ENCODE results near the gene MYH1. TPM values are rescaled to one million over a fixed set of nuclear protein-coding genes. Genes with fewer than 3 reads are reported as not detected.

The MYH1 gene
- total and polyA plus RNA-seq, 2 experiments from 2014 or later, result not detected

DNA sequence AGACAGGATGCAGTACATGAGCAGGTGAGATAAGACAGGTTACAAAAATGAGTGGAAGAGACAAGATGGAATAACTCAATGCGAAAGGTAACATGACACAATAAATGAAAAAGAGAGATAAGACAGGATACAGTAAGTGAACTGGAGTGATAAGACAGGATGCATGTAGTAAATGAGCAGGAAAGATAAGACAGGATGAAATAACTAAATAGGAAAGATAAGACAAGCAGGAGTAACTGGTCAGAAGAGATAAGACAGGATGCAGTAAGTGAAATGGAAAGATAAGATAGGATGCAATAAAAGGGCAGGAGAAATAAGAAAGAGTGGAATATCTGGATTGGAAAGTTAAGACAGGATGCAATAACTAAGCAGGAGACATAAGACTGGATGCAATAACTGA lies 40.6 kb downstream of the MYH1 start:
- DNase-seq (ENCODE audit: low spot score), result no peak
- TF ChIP-seq STAT1 (IDR thresholded peaks at IDR 0.05; ENCODE audit: unreplicated experiment) (no peak), ZNF114 (CRISPR knock-in tag; IDR thresholded peaks at IDR 0.05) (no peak), CREB1 (CRISPR knock-in tag; IDR thresholded peaks at IDR 0.05; ENCODE audit: low read depth) (no peak), JUNB (IDR thresholded peaks at IDR 0.05; ENCODE audit: unreplicated experiment) (no peak), ZNF462 (CRISPR knock-in tag; IDR thresholded peaks at IDR 0.05) (no peak), NANOG (IDR thresholded peaks at IDR 0.05; ENCODE audit: borderline replicate concordance) (no peak), ZNF331 (CRISPR knock-in tag; IDR thresholded peaks at IDR 0.05; ENCODE audit: low read depth) (no peak), EZH2 (IDR thresholded peaks at IDR 0.05; ENCODE audit: low read depth, unreplicated experiment) (no peak), ETS1 (IDR thresholded peaks at IDR 0.05) (no peak), POLR2AphosphoS5 (IDR thresholded peaks at IDR 0.05; ENCODE audit: low read depth) (no peak), EZH2phosphoT487 (IDR thresholded peaks at IDR 0.05; ENCODE audit: unreplicated experiment) (no peak)
- TF ChIP-seq, protein P1, sequence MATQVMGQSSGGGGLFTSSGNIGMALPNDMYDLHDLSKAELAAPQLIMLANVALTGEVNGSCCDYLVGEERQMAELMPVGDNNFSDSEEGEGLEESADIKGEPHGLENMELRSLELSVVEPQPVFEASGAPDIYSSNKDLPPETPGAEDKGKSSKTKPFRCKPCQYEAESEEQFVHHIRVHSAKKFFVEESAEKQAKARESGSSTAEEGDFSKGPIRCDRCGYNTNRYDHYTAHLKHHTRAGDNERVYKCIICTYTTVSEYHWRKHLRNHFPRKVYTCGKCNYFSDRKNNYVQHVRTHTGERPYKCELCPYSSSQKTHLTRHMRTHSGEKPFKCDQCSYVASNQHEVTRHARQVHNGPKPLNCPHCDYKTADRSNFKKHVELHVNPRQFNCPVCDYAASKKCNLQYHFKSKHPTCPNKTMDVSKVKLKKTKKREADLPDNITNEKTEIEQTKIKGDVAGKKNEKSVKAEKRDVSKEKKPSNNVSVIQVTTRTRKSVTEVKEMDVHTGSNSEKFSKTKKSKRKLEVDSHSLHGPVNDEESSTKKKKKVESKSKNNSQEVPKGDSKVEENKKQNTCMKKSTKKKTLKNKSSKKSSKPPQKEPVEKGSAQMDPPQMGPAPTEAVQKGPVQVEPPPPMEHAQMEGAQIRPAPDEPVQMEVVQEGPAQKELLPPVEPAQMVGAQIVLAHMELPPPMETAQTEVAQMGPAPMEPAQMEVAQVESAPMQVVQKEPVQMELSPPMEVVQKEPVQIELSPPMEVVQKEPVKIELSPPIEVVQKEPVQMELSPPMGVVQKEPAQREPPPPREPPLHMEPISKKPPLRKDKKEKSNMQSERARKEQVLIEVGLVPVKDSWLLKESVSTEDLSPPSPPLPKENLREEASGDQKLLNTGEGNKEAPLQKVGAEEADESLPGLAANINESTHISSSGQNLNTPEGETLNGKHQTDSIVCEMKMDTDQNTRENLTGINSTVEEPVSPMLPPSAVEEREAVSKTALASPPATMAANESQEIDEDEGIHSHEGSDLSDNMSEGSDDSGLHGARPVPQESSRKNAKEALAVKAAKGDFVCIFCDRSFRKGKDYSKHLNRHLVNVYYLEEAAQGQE (IDR thresholded peaks at IDR 0.05; ENCODE audit: unreplicated experiment), result no peak
- TF ChIP-seq, protein P2, sequence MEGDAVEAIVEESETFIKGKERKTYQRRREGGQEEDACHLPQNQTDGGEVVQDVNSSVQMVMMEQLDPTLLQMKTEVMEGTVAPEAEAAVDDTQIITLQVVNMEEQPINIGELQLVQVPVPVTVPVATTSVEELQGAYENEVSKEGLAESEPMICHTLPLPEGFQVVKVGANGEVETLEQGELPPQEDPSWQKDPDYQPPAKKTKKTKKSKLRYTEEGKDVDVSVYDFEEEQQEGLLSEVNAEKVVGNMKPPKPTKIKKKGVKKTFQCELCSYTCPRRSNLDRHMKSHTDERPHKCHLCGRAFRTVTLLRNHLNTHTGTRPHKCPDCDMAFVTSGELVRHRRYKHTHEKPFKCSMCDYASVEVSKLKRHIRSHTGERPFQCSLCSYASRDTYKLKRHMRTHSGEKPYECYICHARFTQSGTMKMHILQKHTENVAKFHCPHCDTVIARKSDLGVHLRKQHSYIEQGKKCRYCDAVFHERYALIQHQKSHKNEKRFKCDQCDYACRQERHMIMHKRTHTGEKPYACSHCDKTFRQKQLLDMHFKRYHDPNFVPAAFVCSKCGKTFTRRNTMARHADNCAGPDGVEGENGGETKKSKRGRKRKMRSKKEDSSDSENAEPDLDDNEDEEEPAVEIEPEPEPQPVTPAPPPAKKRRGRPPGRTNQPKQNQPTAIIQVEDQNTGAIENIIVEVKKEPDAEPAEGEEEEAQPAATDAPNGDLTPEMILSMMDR (conservative IDR thresholded peaks at IDR 0.05; ENCODE audit: low read depth in 2 of 2), result no peak

More for the DNA sequence above, 40.6 kb downstream of the MYH1 start:
- Histone ChIP-seq H2AFZ (no peak overlapping the region), H3F3A (replicated peaks; ENCODE audit: low read depth) (no peaks in the 10 kb centered on the region), H3K27me3 (ENCODE audit: insufficient read depth) (no peaks in the 10 kb centered on the region), H3K27ac (ENCODE audit: low read depth) (no peak overlapping the region), H3K9me2 (ENCODE audit: insufficient read depth) (no peaks in the 10 kb centered on the region; the same call in 1 of the 2 replicates), H3K4me3 (no peak overlapping the region), H3K4me2 (no peak overlapping the region), H4K20me1 (replicated peaks; ENCODE audit: insufficient read depth) (no peaks in the 10 kb centered on the region), H3K4me1 (ENCODE audit: insufficient read depth) (no peaks in the 10 kb centered on the region), H3K79me2 (replicated peaks; ENCODE audit: insufficient read depth) (no peaks in the 10 kb centered on the region), H3K36me3 (ENCODE audit: insufficient read depth) (no peaks in the 10 kb centered on the region; the same call in 1 of the 2 replicates)
- Mint-ChIP-seq H3K9me3 (peaks cover 19% of the 10 kb centered on the region), H3K27ac (no peak overlapping the region), H3K36me3 (ENCODE audit: low read depth) (peaks cover 8% of the 10 kb centered on the region), H3K4me1 (no peaks in the 10 kb centered on the region), H3K27me3 (ENCODE audit: insufficient read depth, low read depth, poor library complexity) (no peaks in the 10 kb centered on the region), H3K4me3 (no peak overlapping the region)
- no peak for ATAC-seq
